Right forelimb (tissue), 1 donor: ENCODE results near the gene YTHDF2.

ENCODE experiments used
- DNase-seq: peaks from one replicate; pipeline ENCODE4 v3.0.0-alpha.2; 2018

Gene YTHDF2

GRCh38 chr1:28803662-28804061, 66.9 kb downstream of the YTHDF2 start:
- DNase-seq: no peak

GRCh38 chr1:28804071-28804470, 67.3 kb downstream of the YTHDF2 start:
- DNase-seq: no peak

GRCh38 chr1:28807046-28807445, 70.3 kb downstream of the YTHDF2 start:
- no peak for DNase-seq

DNA sequence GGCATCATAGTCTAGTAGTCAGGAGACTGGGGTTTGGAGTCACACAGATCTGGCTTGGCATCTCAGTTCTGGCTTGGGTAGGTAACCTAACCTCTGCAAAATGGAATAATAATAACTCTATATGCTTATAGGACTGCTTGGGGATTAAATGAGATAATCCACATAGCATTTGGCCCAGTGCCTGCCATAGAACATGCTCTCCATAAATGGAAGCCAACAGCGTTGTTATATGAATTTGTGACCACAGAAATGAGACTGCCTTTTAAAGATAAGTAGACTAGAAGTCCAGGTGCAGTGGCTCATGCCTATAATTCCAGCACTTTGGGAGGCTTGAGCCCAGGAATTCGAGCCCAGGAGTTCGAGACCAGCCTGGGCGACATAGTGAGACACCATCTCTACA, 71.2 kb downstream of the YTHDF2 start:
- DNase-seq: no peak

DNA sequence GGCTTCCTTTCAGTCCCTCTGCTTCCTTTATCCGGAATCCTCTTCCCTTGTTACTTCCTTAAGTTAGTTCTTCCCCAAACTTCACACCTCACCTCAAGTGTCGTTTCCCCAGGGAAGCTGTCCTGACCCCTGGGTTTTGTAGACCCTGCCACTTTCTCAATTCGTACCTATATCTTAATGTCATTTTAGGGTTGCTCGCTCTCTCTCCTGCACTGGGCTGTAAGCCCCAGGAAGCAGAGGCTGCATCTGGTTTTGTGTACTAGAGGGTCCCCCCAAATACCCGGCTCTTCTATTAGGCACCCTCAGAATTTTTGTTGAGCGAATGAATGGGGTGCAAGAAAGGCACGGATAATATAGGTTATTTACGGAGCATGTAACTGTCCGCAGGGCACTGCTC, 74.6 kb downstream of the YTHDF2 start:
- DNase-seq: no peak

DNA sequence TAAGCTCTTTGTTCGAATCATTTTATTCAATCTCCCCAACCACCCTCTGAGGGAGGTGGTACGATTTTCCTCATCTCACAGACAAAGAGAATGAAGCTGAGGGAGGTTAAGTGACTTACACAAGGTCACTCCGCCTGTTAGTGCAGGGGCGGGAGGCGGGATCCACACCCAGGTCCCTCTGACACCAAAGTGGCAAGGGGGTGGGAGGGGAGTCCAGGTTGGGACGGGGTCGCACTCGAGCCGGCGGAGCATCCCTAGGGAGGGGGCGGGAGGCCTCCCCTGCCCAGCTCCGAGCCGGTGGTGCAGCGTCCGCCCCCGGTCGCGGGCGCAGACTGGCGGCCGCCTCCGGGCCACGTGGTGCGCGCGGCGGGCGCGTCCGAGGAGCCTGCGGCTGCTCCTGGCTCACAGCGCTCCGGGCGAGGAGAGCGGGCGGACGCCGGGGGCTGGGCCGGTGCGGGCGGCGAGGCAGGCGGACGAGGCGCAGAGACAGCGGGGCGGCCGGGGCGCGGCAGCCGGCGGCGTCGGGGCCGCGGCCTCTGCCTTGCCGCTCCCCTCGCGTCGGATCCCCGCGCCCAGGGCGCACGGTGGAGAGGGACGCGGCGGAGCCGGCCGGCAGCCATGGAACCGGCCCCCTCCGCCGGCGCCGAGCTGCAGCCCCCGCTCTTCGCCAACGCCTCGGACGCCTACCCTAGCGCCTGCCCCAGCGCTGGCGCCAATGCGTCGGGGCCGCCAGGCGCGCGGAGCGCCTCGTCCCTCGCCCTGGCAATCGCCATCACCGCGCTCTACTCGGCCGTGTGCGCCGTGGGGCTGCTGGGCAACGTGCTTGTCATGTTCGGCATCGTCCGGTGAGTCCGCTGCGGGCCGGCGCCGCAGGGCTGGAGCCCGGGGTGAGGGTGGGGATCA, 75.3 kb downstream of the YTHDF2 start, which contains the start of gene OPRD1:
Gene OPRD1 (plus strand): TSS at position 405 of the 903 bp plus-strand sequence. CDS start 214 bp downstream, at position 619.
- DNase-seq: no peak

GRCh38 chr1:28812669-28813468, 76.1 kb downstream of the YTHDF2 start:
- no peak for DNase-seq

DNA sequence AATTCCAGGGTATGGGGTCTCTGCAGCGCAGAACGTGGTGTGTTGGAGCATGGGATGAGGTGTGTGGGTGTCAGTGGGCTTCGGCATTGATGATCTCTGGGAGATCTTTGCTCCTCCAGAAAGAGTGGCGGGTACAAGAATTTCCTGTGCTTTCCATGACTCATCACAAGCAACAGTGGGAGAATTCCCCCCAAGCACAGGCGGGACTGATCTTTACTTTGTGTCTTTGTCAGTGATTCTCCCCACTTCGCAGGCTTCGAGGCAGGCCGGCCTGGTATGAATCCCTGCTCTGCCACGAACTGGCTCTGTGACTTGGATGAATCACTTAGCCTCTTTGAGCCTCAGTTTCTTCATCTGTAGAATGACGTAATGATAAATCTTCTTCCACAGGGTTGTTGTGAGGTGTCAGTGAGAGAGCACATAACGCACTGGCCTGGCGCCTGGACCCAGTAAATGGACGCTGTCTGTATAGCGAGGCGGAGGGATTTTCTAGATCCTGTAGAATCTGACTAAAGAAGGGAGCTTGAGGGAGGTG, 77.3 kb downstream of the YTHDF2 start:
- no peak for DNase-seq

- no peak for DNase-seq
Observed at GRCh38 chr1:28815533-28816185, 78.9 kb downstream of the YTHDF2 start.

GRCh38 chr1:28817133-28817532, 80.4 kb downstream of the YTHDF2 start:
- DNase-seq: no peak

- no peak for DNase-seq
Observed at GRCh38 chr1:28819020-28819419, 82.3 kb downstream of the YTHDF2 start.
